UCSD-AML1 (cell line): ENCODE data around the gene MRPL2.
A peak's percentile ranks its signal among the peaks of the same experiment; 100 is the strongest.

Experiments
- DNase-seq: peaks from one replicate; lab custom pipeline; 2025; ENCODE audit not compliant: unreplicated experiment; lab: John Stamatoyannopoulos, UW

MRPL2 gene

DNA sequence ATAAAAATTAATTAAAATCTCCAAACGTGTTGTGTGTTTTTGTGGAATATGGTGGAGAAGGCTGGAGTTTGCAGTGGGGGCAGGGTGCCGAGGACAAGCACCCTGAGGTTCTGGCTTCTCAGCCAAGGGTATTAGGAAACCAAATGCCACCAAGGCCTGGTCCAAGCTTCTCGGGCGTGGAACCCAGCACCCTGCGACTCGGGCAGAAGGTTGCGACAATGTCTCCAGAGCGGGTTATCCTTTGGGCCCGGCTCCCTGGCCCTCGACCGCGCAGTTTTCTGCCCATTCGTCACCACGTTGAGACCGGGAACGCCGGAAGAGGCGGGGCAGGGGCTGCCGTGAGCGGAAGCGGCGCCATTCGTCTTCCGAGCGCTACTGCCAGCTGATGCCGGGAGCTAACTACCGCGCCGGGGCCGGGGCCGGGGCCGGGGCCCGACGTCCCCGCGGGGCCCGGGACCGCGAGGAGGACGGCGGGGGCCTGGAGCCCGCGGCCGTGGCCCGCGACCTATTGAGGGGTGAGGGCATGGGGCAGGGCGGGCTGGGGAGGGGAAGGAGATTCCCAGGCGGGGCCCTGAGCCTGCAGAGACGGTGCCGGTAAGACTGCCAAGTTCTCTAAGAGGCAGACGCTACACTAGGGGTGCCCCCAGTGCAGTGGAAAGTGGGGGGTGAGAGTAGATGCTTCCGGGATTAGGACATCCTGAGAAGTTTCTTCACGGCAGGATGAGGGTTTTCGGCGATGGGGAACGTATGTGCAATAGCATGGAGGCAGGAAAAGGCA lies 37.8 kb downstream of the MRPL2 start, which contains the start of gene RRP36:
RRP36 (plus strand) TSS at position 354 of the 778 bp plus-strand sequence; CDS start at position 386, 32 bp downstream.
- DNase-seq = peak; percentile 78

DNA sequence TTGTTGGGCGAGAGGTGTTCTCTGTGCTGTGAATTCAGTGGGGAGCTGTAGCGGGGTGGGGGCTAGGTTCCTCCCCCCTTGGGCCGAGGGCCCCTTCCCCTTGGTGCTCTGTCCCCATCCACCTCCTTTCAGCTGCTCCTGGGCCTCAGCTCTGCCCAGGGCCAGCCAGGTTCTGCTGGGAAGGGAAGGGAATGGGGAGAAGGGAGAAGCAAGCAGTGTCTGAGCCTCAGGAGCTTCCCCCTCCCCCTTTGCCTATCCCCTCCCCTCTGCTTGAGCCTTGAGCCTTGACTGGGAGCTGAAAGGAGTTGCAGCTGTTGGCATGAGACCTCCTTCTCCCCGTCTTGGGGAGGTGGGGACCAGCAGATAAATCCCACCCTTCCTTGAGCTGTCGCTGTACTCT lies 38.4 kb downstream of the MRPL2 start:
- DNase-seq = no peak

DNA sequence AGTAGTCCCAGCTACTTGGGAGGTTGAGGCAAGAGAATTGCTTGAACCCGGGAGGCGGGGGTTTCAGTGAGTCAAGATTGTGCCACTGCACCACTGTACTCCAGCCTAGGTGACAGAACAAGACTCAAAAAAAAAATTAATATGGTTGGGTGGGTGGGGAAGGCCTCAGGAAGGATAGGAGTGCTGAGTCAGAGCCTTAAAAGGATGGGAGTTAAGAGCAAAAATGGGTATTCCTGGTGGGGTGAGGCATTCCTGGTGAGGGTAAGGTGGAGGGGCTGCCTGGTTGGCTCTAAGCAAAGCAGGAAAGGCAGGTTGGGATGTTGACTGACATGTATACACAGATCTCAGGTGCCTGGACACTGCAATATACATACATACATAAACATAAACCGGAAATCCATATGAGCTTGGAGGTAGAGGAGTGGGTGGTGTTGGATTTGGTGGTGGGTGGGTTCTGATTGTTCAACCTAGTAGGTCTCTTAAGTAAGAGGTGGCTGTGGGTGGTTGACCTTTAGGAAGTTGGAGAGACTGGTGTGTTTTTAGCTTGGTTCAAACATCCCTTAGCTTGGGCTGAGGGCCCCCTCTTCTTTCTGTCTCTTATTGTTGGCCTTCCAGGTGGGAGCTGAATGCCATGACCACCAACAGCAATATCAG lies 39.1 kb downstream of the MRPL2 start:
- DNase-seq = no peak

DNA sequence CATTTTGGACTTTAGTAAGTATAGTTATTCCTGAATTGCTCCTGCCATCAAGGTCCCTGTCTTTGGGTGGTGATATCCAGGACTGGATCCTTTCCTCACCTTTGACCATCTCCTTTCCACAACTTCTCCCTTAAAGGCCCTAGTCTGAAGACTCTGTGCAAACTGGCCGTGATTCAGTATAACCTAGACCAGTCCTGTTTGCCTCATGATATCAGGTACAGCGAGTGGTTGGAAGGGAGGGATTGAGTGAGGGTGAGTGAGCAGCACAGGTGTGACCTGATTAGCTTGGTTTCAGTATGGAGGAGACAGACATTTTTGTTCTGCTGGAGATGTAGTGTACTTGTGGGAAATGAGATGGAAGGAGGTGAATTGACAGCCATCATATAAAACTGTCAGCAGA lies 40.1 kb downstream of the MRPL2 start:
- DNase-seq = no peak

DNA sequence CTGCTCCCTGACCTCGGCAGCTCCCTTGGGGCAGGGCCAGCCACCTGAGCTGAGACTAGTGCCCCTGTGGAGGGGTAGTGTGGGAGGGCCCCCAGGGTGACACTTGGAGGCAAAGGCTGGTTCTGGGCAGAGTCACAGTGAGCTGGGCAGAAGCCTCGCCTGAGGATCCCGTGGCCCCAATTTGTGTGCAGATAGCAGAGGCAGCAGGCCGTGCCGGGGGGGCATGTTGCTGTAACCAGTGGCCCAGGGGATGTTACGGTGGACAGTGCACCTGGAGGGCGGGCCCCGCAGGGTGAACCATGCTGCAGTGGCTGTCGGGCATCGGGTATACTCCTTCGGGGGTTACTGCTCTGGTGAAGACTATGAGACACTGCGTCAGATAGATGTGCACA lies 42.3 kb downstream of the MRPL2 start:
- DNase-seq = no peak

DNA sequence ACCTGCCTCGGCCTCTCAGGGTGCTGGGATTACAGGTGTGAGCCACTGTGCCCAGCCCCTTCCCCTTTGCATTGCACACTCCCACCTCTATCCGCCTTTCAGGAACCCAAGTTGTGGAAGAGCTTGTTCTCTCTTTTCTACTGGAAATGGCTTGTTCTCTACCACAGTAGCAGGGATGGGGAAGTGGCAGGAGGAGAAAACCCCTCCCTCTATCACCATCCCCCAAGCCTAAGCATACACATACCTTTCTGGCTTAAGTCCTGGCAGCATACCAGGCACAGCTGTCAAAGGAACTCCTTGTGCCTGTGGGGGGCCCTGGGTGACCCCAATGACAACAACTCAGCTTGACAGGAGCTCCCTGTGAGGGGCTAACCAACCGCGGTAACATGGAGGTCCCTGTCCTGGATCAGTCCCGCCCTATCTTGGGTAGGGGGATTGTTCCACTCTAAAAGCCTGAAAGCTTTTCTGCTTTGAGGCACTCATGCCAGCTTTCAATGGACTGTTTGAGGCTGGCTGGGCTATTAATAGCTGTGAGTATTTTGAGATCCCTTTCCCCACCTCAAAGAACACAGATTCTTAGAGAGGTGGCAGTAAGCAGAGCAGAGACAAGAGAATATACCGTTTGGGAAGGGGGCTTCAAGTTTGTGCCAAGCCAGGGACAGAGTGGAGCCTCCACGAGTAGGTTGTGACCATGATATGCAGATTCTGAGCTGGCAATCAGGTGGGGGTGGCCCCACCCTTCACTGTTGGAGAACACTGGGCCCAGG lies 42.9 kb downstream of the MRPL2 start:
- no peak for DNase-seq

- DNase-seq = no peak
Measured at GRCh38 chr6:43014434-43014909, 44.8 kb downstream of the MRPL2 start.

- DNase-seq = peak; percentile 99
Measured at GRCh38 chr6:43013843-43014433, 45.3 kb downstream of the MRPL2 start, which contains the start of the genes KLHDC3 and MEA1. Gene KLHDC3 (plus strand): TSS chr6:43014249. CDS start chr6:43017193, 2,944 bp downstream. Gene MEA1 (minus strand): TSS chr6:43013946. CDS start chr6:43013813, 133 bp downstream.

- DNase-seq = no peak
Measured at GRCh38 chr6:43013097-43013842, 46.0 kb downstream of the MRPL2 start.

GRCh38 chr6:43012364-43012763 lies 46.9 kb downstream of the MRPL2 start:
- DNase-seq = no peak

- DNase-seq = no peak
Measured at GRCh38 chr6:43011207-43011606, 48.0 kb downstream of the MRPL2 start.

DNA sequence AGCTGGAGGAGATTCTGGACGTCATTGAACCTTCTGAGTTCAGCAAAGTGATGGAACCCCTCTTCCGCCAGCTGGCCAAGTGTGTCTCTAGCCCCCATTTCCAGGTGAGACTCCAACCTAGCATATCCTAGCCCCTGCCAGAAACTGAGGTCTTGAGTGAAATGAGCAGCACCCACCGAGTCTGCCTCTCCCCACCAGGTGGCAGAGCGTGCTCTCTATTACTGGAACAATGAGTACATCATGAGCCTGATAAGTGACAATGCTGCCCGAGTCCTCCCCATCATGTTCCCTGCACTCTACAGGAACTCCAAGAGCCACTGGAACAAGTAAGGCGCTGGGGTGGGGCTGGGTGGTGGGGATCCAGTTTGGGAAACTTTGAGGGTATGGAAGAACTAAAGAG lies 50.1 kb downstream of the MRPL2 start:
- DNase-seq = peak; percentile 46

GRCh38 chr6:43007126-43007525 lies 52.1 kb downstream of the MRPL2 start:
- no peak for DNase-seq

DNA sequence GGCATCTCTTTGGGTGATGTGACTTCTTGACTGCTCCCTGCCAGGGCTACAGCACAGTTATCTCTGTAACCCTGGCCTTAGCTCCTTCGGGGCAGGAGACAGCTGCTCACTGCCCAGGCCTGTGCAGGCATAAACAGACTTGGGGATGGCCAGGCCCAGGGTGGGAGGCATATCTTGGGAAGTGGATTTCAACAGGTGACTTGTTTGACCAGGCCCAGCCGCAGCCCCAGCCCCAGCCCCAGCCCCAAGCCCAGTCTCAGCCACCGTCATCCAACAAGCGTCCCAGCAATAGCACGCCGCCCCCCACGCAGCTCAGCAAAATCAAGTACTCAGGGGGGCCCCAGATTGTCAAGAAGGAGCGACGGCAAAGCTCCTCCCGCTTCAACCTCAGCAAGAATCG lies 53.0 kb downstream of the MRPL2 start:
- DNase-seq = no peak

DNA sequence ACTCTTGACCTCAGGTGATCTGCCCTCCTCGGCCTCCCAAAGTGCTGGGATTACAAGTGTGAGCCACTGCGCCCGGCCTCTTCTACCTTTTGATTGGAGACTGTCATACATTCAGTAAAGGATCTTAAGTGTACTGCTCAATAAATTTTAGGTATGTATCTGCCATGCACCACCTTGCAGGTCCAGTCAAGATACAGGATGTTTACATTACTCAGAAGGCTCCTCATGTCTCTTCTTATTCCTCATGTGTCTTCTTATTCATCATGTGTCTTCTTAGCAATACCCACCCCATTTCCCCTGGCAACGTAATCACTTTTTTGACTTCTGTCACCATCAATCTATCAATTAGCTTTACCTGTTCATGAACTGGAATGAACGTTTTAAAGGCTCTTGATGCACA lies 53.4 kb downstream of the MRPL2 start:
- DNase-seq = no peak
